GM21515 (cell line): ENCODE results near the gene ITGA1.
"Not testable (repeated sequence)": the region's sequence is repeated elsewhere in the genome, so short reads cannot be mapped to it uniquely, and the experiment has no call there.

Experiments used
- ATAC-seq: cut with Tn5 transposase; IDR thresholded peaks from one replicate; pipeline ENCODE4 v1.9.1; 2021; ENCODE audit not compliant: unreplicated experiment

ITGA1 gene

DNA sequence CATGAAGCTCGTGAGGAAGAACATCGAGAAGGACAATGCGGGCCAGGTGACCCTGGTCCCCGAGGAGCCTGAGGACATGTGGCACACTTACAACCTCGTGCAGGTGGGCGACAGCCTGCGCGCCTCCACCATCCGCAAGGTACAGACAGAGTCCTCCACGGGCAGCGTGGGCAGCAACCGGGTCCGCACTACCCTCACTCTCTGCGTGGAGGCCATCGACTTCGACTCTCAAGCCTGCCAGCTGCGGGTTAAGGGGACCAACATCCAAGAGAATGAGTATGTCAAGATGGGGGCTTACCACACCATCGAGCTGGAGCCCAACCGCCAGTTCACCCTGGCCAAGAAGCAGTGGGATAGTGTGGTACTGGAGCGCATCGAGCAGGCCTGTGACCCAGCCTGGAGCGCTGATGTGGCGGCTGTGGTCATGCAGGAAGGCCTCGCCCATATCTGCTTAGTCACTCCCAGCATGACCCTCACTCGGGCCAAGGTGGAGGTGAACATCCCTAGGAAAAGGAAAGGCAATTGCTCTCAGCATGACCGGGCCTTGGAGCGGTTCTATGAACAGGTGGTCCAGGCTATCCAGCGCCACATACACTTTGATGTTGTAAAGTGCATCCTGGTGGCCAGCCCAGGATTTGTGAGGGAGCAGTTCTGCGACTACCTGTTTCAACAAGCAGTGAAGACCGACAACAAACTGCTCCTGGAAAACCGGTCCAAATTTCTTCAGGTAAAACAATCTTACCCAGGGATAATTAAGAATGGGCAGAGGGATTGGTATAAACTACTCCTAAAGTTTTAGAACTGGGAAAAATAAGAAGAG lies 12.9 kb downstream of the ITGA1 start:
- peak; percentile 41 for ATAC-seq

GRCh38 chr5:52801329-52801728 lies 13.6 kb downstream of the ITGA1 start:
- no peak for ATAC-seq

- no peak for ATAC-seq
Observed at GRCh38 chr5:52802272-52802973, 14.7 kb downstream of the ITGA1 start.

GRCh38 chr5:52802974-52803336 lies 15.2 kb downstream of the ITGA1 start:
- ATAC-seq: no peak

GRCh38 chr5:52804387-52804791 lies 16.7 kb downstream of the ITGA1 start:
- ATAC-seq: no peak

DNA sequence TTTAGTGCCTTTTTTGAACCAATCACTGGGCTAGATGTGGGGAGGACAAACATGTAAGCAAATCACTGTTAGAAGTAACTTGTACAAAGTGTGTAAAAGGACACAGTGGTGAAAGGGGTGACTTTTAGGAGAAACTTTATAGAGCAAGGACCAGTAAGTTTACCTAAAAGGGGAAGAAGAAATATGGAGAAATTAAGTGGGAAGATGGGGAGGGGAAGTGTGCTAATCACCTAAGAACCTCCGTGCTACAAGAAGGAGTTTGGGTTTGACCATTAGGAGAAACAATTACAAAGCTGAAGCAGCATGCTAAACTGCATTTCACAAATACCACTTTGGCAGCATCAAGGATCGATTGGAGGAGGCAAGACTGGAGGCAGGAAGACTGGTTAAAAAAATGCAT lies 17.3 kb downstream of the ITGA1 start:
- no peak for ATAC-seq

DNA sequence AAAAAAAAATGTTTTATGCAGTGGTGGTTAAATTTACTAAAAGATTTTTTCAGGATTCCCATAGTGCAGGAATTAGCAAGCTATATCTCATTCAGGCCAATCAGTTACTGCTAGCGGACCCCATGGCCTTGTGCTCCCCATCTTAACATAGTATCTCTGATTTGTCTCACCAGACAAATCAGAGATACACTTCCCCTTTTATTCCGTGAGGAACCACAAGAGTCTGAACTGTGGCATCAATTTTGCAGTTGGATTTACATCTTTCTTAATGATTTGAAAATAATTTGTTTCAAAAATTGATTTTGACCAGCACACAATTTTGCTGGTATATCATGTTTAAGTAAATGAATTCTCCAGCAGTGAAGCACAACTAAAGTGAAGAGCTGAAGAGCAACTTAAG lies 17.9 kb downstream of the ITGA1 start:
- no peak for ATAC-seq

DNA sequence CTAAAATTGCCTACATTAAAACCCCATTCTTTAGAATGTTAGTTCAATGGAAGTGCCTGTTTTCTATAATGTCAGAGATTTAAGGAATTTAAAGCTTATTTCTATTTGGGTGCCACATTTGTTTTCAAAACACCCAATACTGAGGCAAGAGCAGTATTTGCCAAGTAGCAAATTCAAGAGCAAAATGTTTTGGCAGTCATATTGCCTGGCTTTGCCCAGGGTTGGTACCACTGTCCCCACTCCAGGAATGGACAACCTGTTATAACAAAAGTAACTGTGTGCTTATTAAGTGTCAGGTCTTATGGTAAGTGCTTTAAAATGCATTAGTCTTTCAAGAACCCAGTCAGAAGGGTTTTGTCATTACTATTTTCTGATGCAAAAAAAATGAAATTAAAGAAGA lies 19.3 kb downstream of the ITGA1 start:
- ATAC-seq: no peak

DNA sequence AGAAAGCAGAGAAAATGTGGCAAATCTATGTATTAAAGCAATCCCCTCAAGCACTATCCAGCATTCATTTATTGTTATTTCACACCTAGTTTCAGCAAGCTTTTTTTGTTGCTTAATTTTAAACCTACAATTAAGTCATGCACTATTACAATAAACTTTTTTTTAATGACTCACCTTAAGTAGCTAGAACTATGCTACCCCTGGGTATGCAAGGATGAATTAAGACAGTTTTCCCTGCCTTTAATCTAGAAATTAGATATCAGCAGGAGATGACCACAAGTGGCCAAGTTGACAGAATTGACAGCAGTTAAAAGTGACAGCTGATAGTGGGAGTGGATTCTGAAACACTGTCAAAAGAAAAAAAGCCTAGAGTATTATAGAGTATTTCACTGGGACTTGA lies 20.0 kb downstream of the ITGA1 start:
- ATAC-seq: no peak

DNA sequence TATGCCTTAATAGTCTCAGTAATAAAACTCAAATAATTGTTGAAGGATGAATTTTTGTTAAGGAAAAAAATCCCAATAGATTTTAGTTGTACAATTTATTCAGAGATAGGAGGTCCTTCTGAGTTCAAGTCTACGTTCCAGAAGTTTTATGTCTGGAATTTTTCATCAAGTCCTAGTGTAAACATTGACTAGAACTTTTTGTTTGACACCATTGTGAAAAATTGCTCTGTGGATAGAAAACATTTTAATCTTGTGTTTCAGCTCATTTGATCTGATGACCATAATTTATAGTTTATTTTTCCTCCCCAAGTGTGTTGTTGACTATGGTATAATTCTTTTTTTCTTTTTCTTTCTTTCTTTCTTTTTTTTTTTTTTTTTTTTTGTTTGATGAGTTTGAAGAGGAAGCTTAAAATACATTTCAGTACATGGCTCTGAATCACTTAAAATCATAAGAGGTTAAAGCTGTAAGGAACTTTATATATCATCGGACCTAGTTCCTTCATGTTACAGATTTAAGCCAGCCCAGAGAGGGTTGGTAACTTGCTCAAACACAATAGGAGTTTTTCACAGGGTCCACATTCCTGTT lies 20.7 kb downstream of the ITGA1 start:
- ATAC-seq: no peak

DNA sequence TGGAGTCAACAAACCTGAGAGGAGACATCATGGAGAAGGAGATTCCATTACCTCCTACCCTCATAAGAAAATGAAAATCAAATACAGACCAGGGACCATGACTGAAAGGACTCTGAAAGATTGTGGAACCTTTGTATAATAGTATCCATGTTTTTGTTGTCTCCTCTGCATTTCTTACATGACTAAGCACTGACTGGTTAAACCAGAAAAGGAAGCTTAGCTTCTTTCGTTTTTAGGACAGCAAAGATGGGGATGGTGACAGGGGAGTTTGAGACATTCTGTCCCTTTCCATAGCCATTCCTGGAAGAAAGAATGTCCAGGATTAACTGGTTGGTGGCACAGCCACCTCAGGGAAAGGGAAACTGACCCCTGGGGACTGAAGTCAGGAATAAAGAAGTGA lies 22.2 kb downstream of the ITGA1 start:
- ATAC-seq: no peak

GRCh38 chr5:52810426-52810825 lies 22.7 kb downstream of the ITGA1 start:
- ATAC-seq: no peak

GRCh38 chr5:52811067-52811749 lies 23.5 kb downstream of the ITGA1 start:
- no peak for ATAC-seq

DNA sequence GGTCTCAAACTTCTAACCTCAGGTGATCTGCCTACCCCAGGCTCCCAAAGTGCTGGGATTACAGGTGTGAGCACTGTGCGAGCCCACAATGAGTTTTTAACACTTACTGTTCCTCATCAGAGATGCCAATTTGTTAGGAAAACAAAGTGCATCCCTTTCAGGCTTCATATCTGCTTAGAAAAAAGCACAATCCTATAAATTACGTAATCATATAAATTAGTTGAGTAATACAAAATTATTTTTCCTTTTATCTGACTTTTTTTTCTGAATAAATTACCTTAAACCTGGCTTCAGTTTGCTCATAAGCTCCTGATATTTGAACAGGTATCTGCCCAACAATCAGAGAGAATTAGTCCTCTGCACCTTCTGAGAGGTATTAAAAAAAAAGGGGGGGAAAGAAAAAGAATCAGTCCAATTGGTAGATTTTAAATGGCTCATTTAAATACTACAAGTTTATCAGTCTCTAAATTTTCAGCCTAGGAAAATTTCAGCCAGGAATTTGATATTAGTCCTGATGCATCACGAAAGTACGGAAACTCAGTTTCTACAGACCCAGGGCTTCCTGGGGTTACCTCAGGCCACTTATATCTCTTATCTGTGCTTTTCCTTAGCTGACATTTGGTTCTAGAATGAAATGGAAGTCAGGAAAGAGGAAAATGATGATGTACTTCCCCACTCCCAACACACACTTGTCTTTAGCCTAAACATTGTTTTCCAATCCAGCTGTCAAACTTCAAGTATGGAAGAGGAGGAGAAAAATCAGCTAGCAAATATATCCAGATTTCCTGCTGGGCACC lies 26.8 kb downstream of the ITGA1 start:
- ATAC-seq: no peak

DNA sequence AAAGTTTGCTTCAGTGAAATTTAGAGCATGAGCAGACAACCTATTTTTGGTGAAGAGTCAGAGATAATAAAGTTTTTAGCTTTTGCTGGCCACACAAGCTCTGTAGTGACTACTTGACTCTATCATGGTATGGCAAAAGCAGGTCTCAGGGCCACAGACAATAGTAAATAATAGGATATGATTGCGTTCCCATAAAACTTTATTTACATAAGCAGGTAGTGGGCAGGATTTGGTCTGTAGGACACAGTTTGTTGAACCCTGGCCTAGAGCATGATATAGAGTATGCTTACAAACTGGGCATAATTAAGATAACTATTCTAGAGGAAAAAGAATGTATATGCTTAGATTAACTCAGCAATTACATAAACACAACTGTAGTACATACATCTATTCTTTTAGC lies 30.1 kb downstream of the ITGA1 start:
- no peak for ATAC-seq

DNA sequence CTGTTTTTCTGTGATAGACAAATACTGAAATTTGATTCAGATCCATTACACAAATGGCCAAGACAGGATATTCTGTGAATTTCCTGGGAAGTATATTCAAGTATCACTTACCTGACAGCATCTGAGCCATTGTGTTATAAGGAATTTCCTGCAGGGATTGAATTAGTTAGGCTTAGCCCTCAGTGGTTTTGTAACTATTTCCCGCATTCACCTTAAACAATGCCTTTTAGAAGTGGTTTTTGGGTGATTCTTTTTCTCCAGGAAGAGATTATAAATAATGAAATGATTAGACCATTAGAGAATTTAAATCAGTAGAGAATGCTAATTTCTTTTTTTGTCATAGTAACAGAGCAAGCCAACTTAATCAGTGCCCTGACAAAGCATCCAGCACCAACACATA lies 30.6 kb downstream of the ITGA1 start:
- no peak for ATAC-seq

- not testable (repeated sequence) for ATAC-seq
Observed at GRCh38 chr5:52818807-52819206, 31.1 kb downstream of the ITGA1 start.

- ATAC-seq: no peak
Observed at GRCh38 chr5:52821901-52822300, 34.2 kb downstream of the ITGA1 start.

- no peak for ATAC-seq
Observed at GRCh38 chr5:52822437-52822836, 34.7 kb downstream of the ITGA1 start.

GRCh38 chr5:52824827-52825226 lies 37.1 kb downstream of the ITGA1 start:
- ATAC-seq: no peak

- peak; percentile 94 for ATAC-seq
Observed at GRCh38 chr5:52825826-52826225, 38.1 kb downstream of the ITGA1 start.
